ENCODE data around the gene PTPN4.

DNA sequence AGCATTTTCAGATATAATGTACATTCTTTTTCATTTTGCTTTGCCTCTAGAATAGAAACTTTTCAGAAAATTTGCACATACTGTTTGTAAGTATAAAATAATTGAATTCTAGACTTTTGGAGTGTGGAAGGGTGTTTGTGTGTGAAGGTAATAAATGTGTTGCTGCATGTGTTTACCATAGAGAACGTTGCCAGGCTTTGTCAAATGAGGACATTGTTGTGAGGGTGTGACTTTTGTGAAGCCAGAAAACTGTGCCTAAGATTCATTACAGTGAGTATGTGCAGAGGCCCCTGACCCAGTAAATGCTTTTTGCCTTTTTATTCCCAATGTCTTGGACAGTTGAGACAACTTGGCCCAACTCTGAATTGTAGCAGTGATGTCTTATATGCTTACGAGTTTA lies 222.8 kb downstream of the PTPN4 start:
- TF ChIP-seq EZH2 (IDR thresholded peaks at IDR 0.05; ENCODE audit: borderline replicate concordance, insufficient read depth, low read length, poor library complexity, severe bottlenecking) (no peak), CTCF (IDR thresholded peaks at IDR 0.05; ENCODE audit: poor library complexity, severe bottlenecking) (no peak), POLR2AphosphoS5 (IDR thresholded peaks at IDR 0.05) (no peak), RAD21 (conservative IDR thresholded peaks at IDR 0.05) (no peak), EP300 (conservative IDR thresholded peaks at IDR 0.05; ENCODE audit: poor library complexity, severe bottlenecking) (no peak)
- TF ChIP-seq, protein P1, sequence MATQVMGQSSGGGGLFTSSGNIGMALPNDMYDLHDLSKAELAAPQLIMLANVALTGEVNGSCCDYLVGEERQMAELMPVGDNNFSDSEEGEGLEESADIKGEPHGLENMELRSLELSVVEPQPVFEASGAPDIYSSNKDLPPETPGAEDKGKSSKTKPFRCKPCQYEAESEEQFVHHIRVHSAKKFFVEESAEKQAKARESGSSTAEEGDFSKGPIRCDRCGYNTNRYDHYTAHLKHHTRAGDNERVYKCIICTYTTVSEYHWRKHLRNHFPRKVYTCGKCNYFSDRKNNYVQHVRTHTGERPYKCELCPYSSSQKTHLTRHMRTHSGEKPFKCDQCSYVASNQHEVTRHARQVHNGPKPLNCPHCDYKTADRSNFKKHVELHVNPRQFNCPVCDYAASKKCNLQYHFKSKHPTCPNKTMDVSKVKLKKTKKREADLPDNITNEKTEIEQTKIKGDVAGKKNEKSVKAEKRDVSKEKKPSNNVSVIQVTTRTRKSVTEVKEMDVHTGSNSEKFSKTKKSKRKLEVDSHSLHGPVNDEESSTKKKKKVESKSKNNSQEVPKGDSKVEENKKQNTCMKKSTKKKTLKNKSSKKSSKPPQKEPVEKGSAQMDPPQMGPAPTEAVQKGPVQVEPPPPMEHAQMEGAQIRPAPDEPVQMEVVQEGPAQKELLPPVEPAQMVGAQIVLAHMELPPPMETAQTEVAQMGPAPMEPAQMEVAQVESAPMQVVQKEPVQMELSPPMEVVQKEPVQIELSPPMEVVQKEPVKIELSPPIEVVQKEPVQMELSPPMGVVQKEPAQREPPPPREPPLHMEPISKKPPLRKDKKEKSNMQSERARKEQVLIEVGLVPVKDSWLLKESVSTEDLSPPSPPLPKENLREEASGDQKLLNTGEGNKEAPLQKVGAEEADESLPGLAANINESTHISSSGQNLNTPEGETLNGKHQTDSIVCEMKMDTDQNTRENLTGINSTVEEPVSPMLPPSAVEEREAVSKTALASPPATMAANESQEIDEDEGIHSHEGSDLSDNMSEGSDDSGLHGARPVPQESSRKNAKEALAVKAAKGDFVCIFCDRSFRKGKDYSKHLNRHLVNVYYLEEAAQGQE (IDR thresholded peaks at IDR 0.05; ENCODE audit: borderline replicate concordance) = no peak

Data from neural cell (in vitro differentiated cells).